Ectodermal cell (in vitro differentiated cells): ENCODE results near the gene ZNF397. TPM values are rescaled to one million over a fixed set of nuclear protein-coding genes. Genes with fewer than 3 reads are reported as not detected.
"Not testable (repeated sequence)": the region's sequence is repeated elsewhere in the genome, so short reads cannot be mapped to it uniquely, and the experiment has no call there.

ENCODE experiments used
- H3K27ac ChIP-seq: 2 replicates; pipeline ENCODE4 v1.7.0; 2013; ENCODE audit warnings: mild to moderate bottlenecking, low read depth, low read length; ENCODE audit not compliant: insufficient read depth, poor library complexity, severe bottlenecking
- H3K27me3 ChIP-seq: 2 replicates; pipeline ENCODE4 v1.7.0; 2013; ENCODE audit warnings: mild to moderate bottlenecking, low read length; ENCODE audit not compliant: insufficient read depth, control insufficient read depth, poor library complexity, severe bottlenecking
- H3K36me3 ChIP-seq: one replicate; pipeline ENCODE4 v1.7.0; 2013; ENCODE audit warnings: low read length; ENCODE audit not compliant: control insufficient read depth, insufficient read depth
- H3K4me1 ChIP-seq: one replicate; pipeline ENCODE4 v1.7.0; 2013; ENCODE audit warnings: low read length; ENCODE audit not compliant: control insufficient read depth, insufficient read depth
- H3K4me3 ChIP-seq: 2 replicates; pipeline ENCODE4 v1.7.0; 2013; ENCODE audit warnings: low read depth, low read length, control low read depth; ENCODE audit not compliant: insufficient read depth
- H3K9me3 ChIP-seq: 2 replicates; pipeline ENCODE4 v1.7.0; 2013; ENCODE audit warnings: mild to moderate bottlenecking, low read length, moderate library complexity; ENCODE audit not compliant: control insufficient read depth
- WGBS, 2 experiments: methylation state at CpG; one replicate each; pipeline ENCODE4 v1.1.7; 2013; ENCODE audit warnings: missing lambda C conversion rate in 2 of 2; 5-methylcytosine and 5-hydroxymethylcytosine counted together
- polyA plus RNA-seq, 4 experiments: library from polyadenylated mRNA; stranded (reverse); fragments of 50-300 nt; gene quantifications; one replicate each; pipeline ENCODE4 v1.2.3, GENCODE V29; 2013

Gene ZNF397
- polyA plus RNA-seq (2013, experiment 1 of 4), result 57.2 TPM
- polyA plus RNA-seq (2013, experiment 2 of 4), result 59.0 TPM
- 40.2 TPM for polyA plus RNA-seq (2013, experiment 3 of 4)
- polyA plus RNA-seq (2013, experiment 4 of 4), result 46.4 TPM

DNA sequence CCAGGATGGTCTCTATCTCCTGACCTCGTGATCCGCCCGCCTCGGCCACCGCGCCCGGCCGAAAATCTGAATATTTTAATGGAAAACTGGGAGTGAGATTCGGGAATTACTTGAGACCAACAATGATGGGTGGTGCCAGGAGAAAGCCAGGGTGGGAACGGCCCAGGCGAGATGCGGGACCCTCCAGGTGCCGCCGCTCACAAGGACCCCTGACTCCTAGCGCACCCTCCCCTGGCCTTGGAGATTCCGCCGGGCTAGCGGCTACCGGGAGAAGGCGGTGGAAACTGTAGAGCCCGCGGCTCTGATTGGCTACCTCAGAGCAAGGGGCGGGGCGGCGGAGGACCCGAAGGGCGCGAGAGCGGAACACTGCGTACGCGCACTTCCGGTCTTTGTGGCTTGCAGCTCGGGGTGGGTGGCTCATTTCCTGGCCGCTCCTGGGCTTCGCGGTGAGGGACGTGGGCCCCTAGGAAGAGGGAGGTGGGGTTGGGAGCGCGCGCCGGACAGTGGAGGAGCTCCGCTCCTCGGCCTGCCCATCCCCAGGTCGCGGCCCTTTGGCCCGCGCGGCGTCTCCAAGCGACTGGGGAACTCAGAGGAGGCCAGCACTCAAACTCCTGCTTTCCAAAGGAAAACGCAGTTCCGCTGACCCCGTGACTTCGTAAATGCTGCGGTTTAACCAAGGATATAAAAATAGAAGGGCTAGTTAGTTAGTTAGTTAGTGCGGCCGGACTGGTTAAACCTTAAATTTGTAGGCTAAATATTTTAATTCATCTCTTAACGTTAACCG lies at the start of gene ZNF397:
TSS of gene ZNF397 (plus strand) at position 371 of the 784 bp plus-strand sequence. CDS start 1,437 bp downstream, outside the sequence.
- peaks cover 6% of the 10 kb centered on the region for H3K4me1 ChIP-seq
- WGBS, 2 experiments, result 1% methylated on average over 56 to 60 of the region's 60 CpGs
- H3K27ac ChIP-seq, result peak within 1 kb of the TSS; percentile 97
- H3K9me3 ChIP-seq, result no peaks in the 10 kb centered on the region
- H3K27me3 ChIP-seq, result no peaks in the 10 kb centered on the region
- H3K4me3 ChIP-seq, result peak within 1 kb of the TSS; percentile 78
- peaks cover 31% of the 10 kb centered on the region for H3K36me3 ChIP-seq

DNA sequence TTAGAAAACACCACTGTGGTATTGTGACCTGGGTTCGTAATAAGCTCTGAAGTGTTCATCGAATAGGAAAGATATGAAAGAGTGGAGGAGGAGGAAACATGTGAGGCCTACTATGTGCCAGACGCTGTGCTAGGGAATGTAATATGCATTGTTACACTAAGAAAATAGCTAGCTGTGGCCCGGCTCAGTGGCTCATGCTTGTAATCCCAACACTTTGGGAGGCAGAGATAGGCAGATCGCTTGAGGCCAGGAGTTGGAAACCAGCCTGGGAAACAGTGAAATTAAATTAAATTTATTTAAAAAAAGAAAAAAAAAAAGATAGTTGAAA lies 49.2 kb upstream of the ZNF397 start:
- 47 to 48% methylated on average over 5 of the region's 5 CpGs for WGBS, 2 experiments
- H3K27me3 ChIP-seq, result no peaks in the 10 kb centered on the region
- H3K36me3 ChIP-seq, result no peaks in the 10 kb centered on the region
- no peaks in the 10 kb centered on the region for H3K4me1 ChIP-seq
- no peak overlapping the region for H3K27ac ChIP-seq
- H3K4me3 ChIP-seq, result no peak overlapping the region
- no peaks in the 10 kb centered on the region for H3K9me3 ChIP-seq

DNA sequence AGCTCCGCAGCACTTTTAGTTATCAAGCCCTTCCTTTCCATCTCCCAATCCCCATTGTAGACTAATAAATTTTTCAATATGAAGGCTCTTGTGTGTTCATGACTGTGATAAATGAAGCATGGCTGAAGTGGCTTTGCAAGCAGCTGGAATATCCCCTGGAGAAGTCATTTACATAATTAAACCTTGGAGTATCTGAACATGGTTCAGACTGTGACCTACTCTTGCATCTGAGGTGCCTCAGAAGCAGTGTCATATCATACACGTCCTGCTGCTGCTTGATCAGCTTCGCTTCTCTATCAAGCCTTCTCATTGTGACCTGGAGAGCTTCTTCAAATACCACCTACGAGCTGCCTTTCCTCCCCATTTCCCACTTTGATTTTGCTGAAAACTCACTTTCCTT lies 48.4 kb upstream of the ZNF397 start:
- 90 to 92% methylated on average over 3 to 4 of the region's 4 CpGs for WGBS, 2 experiments

DNA sequence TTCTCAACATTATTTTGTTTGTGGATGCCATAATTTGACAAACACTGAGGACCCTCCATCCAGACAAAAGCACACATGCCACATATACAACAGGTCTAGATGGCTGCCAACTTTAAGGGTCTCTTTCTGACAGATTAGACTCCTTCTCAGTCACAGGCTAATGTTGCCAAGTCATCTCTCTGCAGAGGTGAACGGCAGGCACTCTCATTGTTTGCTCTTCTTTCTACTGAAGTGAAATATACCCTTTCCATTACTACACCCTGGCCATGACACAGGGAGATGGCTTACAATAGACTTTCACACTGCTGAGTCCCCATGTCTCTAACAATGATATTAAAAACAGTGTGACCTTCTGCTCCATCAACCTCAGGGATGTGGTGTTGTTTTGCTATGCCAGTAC lies 47.5 kb upstream of the ZNF397 start:
- Histone ChIP-seq H3K4me3 (no peak overlapping the region), H3K4me1 (no peaks in the 10 kb centered on the region), H3K36me3 (no peaks in the 10 kb centered on the region), H3K9me3 (no peaks in the 10 kb centered on the region), H3K27ac (no peak overlapping the region), H3K27me3 (no peaks in the 10 kb centered on the region)
- WGBS, 2 experiments, result 54 to 87% methylated on average over 1 of the region's 1 CpG

More for the DNA sequence above, 48.4 kb upstream of the ZNF397 start:
- Histone ChIP-seq H3K27me3 (no peaks in the 10 kb centered on the region), H3K36me3 (no peaks in the 10 kb centered on the region), H3K9me3 (no peaks in the 10 kb centered on the region), H3K4me1 (no peaks in the 10 kb centered on the region), H3K4me3 (no peak overlapping the region), H3K27ac (no peak overlapping the region)

DNA sequence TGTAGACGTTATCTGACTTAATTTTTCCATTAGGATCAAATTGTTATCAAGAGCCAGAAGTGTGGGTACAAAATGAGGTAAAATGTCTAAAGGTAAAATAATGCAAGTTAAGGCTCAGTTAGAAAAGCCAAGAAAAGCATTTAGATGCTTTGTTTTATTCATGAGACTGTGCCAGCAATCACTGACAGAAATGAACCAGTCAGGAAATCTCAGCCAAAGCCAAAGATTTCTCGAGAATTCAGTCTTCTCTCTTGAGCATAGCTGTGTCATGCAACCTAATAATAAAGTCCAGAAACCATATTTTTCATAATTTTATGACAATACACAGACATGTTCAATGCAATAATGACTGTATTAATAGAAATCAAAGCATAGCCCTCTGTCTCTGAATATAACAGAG lies 43.5 kb upstream of the ZNF397 start:
- Histone ChIP-seq H3K9me3 (no peaks in the 10 kb centered on the region), H3K27me3 (no peaks in the 10 kb centered on the region), H3K4me3 (no peak overlapping the region), H3K27ac (no peak overlapping the region), H3K36me3 (no peaks in the 10 kb centered on the region), H3K4me1 (no peaks in the 10 kb centered on the region)
- 91 to 94% methylated on average over 2 of the region's 2 CpGs for WGBS, 2 experiments

DNA sequence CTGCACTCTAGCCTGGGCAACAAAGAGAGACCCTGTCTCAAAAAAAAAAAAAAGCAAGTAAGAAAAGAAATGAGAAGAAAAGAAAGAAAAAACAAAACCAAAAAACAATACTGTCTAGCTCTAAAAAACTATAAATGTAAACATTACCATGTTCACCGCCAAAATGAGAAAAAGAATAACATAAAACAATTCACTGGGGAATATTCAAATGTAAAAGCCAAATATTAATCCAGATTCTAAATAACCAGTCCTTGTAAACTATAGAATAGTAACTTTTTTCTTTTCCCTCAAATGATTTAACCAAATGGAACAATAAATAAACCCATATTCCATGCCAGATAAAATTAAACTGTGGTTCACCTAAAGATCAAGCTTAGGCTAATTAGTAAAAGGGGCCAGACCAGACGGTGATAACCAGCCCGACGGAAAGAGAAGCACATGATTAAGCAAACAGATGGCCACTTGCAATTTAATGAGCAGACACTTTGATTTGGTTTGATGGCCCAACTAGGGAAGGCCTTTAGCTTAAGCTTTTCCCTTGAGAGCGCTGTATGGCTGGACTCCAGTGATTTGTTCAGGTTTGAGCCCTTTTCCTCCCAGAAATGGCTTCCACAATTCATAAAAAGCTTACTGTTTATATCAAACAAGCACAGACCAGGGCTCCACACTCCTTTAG lies 39.4 kb upstream of the ZNF397 start:
- Histone ChIP-seq H3K27me3 (no peaks in the 10 kb centered on the region), H3K4me1 (no peaks in the 10 kb centered on the region), H3K27ac (no peak overlapping the region), H3K36me3 (no peaks in the 10 kb centered on the region), H3K9me3 (no peaks in the 10 kb centered on the region), H3K4me3 (no peak overlapping the region)
- 92 to 97% methylated on average over 5 of the region's 5 CpGs for WGBS, 2 experiments

DNA sequence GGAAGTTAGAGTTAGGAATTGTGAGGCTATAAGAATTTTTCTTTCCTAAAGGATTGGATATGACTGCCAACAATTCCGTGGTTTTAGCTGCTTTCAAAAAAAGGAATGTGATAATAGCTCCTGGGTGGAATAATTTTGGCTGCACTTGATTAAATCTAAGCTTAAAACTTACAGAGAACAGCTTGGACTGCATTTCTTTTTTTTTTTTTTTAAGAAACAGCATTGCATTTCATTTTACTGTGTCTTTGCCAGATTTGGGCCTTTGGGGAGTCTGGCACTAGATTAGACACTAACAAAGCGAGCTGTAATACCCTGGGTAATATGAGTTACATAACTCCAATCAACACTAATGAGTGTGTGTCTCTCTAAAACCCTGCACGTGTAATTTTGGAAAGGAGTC lies 37.8 kb upstream of the ZNF397 start:
- Histone ChIP-seq H3K9me3 (no peaks in the 10 kb centered on the region), H3K4me1 (no peaks in the 10 kb centered on the region), H3K4me3 (no peak overlapping the region), H3K36me3 (no peaks in the 10 kb centered on the region), H3K27me3 (no peaks in the 10 kb centered on the region), H3K27ac (no peak overlapping the region)
- WGBS, 2 experiments, result 90 to 95% methylated on average over 3 of the region's 3 CpGs

DNA sequence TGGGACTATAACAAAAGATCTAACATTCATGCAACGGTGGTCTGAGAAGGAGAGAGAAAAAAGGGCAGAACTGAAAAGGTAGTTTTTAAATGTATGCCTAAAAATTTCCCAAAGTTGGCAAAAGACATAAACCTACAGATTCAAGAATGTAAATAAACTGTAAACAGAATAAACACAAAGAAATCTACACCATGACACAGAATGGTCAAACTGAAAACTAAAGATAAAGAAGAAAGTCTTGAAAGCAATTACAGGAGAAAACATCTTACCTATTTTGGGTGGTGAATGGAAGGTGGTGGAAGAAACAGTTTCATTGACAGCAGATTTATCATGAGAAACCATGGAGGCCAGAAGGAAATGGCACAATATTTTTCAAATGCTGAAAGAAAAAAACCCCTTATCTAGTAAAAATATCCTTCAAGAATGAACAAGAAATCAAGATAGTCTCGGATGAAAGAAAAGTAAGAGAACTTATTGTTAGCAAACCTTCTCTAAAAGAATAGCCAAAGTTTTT lies 35.6 kb upstream of the ZNF397 start:
- Histone ChIP-seq H3K4me3 (no peak overlapping the region), H3K9me3 (no peaks in the 10 kb centered on the region), H3K4me1 (no peaks in the 10 kb centered on the region), H3K36me3 (no peaks in the 10 kb centered on the region), H3K27ac (no peak overlapping the region), H3K27me3 (no peaks in the 10 kb centered on the region)
- 93 to 100% methylated on average over 1 to 2 of the region's 2 CpGs for WGBS, 2 experiments

DNA sequence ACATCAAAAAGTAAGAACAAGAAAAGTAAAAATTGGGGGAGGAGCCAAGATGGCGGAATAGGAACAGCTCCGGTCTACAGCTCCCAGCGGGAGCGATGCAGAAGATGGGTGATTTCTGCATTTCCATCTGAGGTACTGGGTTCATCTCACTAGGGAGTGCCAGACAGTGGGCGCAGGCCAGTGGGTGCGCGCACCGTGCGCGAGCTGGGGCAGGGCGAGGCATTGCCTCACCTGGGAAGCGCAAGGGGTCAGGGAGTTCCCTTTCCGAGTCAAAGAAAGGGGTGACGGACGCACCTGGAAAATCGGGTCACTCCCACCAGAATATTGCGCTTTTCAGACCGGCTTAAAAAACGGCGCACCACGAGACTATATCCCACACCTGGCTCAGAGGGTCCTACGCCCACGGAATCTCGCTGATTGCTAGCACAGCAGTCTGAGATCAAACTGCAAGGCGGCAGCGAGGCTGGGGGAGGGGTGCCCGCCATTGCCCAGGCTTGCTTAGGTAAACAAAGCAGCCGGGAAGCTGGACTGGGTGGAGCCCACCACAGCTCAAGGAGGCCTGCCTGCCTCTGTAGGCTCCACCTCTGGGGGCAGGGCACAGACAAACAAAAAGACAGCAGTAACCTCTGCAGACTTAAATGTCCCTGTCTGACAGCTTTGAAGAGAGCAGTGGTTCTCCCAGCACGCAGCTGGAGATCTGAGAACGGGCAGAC lies 34.9 kb upstream of the ZNF397 start:
- H3K27ac ChIP-seq, H3K36me3 ChIP-seq, H3K27me3 ChIP-seq, H3K4me1 ChIP-seq, H3K9me3 ChIP-seq, H3K4me3 ChIP-seq: not testable (repeated sequence)
- WGBS, 2 experiments, result 93 to 95% methylated on average over 16 to 19 of the region's 30 CpGs

DNA sequence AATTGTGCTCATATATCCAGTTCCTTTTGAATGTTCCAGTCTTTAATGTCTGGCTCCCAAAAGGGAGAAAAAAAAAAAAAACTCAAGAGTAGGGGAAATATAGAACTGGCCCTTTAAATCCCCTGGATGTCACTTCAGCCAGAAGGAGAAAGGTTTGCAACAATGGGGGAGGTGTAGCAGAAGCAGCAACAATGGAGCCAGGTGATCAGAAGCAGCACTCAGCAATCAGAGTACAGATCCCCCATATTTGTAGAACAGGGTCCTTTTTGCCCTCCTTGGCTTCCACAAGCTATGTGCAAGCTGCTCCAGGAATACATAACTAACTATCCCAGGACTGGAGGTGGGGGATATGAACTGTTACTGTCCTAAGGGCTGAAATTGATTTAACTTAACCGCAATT lies 25.8 kb upstream of the ZNF397 start:
- WGBS, 2 experiments, result 60 to 83% methylated on average over 1 of the region's 1 CpG
- H3K27ac ChIP-seq, result no peak overlapping the region
- H3K4me3 ChIP-seq, result no peak overlapping the region
- no peaks in the 10 kb centered on the region for H3K9me3 ChIP-seq
- H3K27me3 ChIP-seq, result no peaks in the 10 kb centered on the region
- H3K4me1 ChIP-seq, result no peaks in the 10 kb centered on the region
- no peaks in the 10 kb centered on the region for H3K36me3 ChIP-seq
